Heart right ventricle (tissue), 16 donors: ENCODE results near the gene ABO. TPM values are rescaled to one million over a fixed set of nuclear protein-coding genes. Genes with fewer than 3 reads are reported as not detected.
"Not testable (repeated sequence)": the region's sequence is repeated elsewhere in the genome, so short reads cannot be mapped to it uniquely, and the experiment has no call there.

Source experiments
- ATAC-seq, 8 donors: fragments of 200-7000 bp; cut with Tn5 transposase; one replicate each; pipeline ENCODE4 v1.9.1; 2020; ENCODE audit warnings: mild to moderate bottlenecking in 8 of 8, moderate library complexity in 8 of 8, moderate number of reproducible peaks in 1 of 8
- DNase-seq, 2 donors: peaks; one replicate each; pipeline ENCODE4 v3.0.0-alpha.2; 2020
- H3K27ac ChIP-seq, 10 donors: fragments of 200-600 bp; sonication (generic) in 2 of 10; one replicate each; pipeline versions ENCODE4 v1.5.0 to v1.8.0; 2020 to 2022; ENCODE audit warnings: mild to moderate bottlenecking in 3 of 10
- H3K27me3 ChIP-seq, 7 donors: fragments of 200-600 bp; one replicate each; pipeline ENCODE4 v1.8.0; 2021 to 2022; ENCODE audit warnings: mild to moderate bottlenecking in 2 of 7
- H3K36me3 ChIP-seq, 9 donors: fragments of 200-600 bp; sonication (generic) in 1 of 9; one replicate each; pipeline versions ENCODE4 v1.5.0 to v1.8.0; 2020 to 2022; ENCODE audit warnings: mild to moderate bottlenecking in 2 of 9
- H3K4me1 ChIP-seq, 9 donors: fragments of 200-600 bp; sonication (generic) in 1 of 9; one replicate each; pipeline versions ENCODE4 v1.5.0 to v1.8.0; 2020 to 2022; ENCODE audit warnings: mild to moderate bottlenecking in 4 of 9
- H3K4me3 ChIP-seq, 10 donors: fragments of 200-600 bp; sonication (generic) in 2 of 10; one replicate each; pipeline versions ENCODE4 v1.5.0 to v1.8.0; 2020 to 2022; ENCODE audit warnings: mild to moderate bottlenecking in 7 of 10, moderate library complexity in 2 of 10
- H3K9me3 ChIP-seq, 11 donors: fragments of 200-600 bp in 10 of 11; sonication (generic) in 2 of 11; one replicate each; pipeline versions ENCODE4 v1.5.0 to v1.8.0; 2013 to 2022; ENCODE audit warnings: mild to moderate bottlenecking in 2 of 11, control low read depth in 1 of 11, moderate library complexity in 1 of 11
- CTCF ChIP-seq, 9 donors: fragments of 200-600 bp; sonication (generic) in 2 of 9; IDR thresholded peaks; one replicate each; pipeline versions ENCODE4 v1.5.0 to v1.8.0; 2021 to 2022; ENCODE audit warnings: antibody characterized with exemption in 9 of 9, mild to moderate bottlenecking in 5 of 9, moderate library complexity in 1 of 9
- WGBS, 2 donors: extraction: QIAGEN DNeasy Blood & Tissue Kit; methylation state at CpG; one replicate each; pipeline ENCODE4 v1.1.7; 2013; ENCODE audit warnings: inconsistent platforms in 1 of 2; 5-methylcytosine and 5-hydroxymethylcytosine counted together
- intact Hi-C, 10 donors: fragments of 100-400 bp; cut with DNase I; formaldehyde crosslinking; loops; one replicate each; pipeline versions ENCODE4 v1.11.1 to v1.14.2; 2022
- polyA plus RNA-seq, 2 donors: library from polyadenylated mRNA; stranded (reverse); fragments of 200-250 nt; gene quantifications; one replicate each; pipeline ENCODE4 v1.2.3, GENCODE V29; 2013
- total RNA-seq, 10 donors: library from RNA; stranded (reverse); fragmentation: NEBNext Ultra II Directional in 3 of 10; extraction: Animal tissue kit (Norgen Biotek cat#: 25700) in 3 of 10; gene quantifications; one replicate each; pipeline versions ENCODE4 v1.2.1 to v1.2.4, GENCODE V29; 2021 to 2023
- donor health status: Arrhythmogenic right ventricular cardiomyopathy.
- donor health status: ischemic (EF 13 %, LVEDD 7.1; RV severe dilation, severe dysfunction).
- donor health status: healthy with polysubstance abuse.
- donor health status: DM: no; HTN: yes; CAD: no.
- donor health status: DM: no; HTN: no; CAD: no.
- donor health status: ischemic (EF 25% LVEDD 6.9; RV normal size, moderate dysfunction).
- donor health status: ischemic (EF 25% LVEDD 5.7; RV mildly dilated, moderate dysfunction).
- donor health status: healthy.
- donor health status: DM: yes; HTN: yes; CAD: no.
- donor health status: Ischemic cardiomyopathy.
- donor health status: ischemic (EF 35%, LVEDD 5.7; RV mildly dilated, moderate dysfunction).
- donor health status: nonischemic (EF 11% LVEDD 7.7; RV severe dilation, severe dysfunction).
- donor health status: DM: yes; HTN: yes; CAD: no.
- donor health status: PGD.
- donor health status: ischemic (EF 29% LVEDD 5.4; RV normal size, mild dysfunction).
- donor health status: nonischemic (EF 23%, LVEDD 6.1; RV moderate dilation, normal function).

ABO gene
- total and polyA plus RNA-seq, 12 donors = 0.25 to 2.9 (median 1.6) TPM

GRCh38 chr9:133210202-133210532, 64.8 kb downstream of the ABO start:
- Histone ChIP-seq H3K36me3 (no peaks in the 10 kb centered on the region), H3K27me3 (peaks cover 0 to 17% (median 0%) of the 10 kb centered on the region in 7 donors), H3K9me3 (peaks cover 0 to 17% (median 0%) of the 10 kb centered on the region in 11 donors), H3K4me1 (no peaks in the 10 kb centered on the region), H3K27ac (no peak overlapping the region), H3K4me3 (no peak overlapping the region)
- DNase-seq (no peak), ATAC-seq (no peak)
- TF ChIP-seq CTCF (IDR thresholded peaks at IDR 0.05) = no peak
- WGBS, 2 donors = 65 to 71% methylated on average over 7 of the region's 7 CpGs
- intact Hi-C loops = no loop called here

GRCh38 chr9:133209327-133210201, 65.4 kb downstream of the ABO start:
- H3K27ac ChIP-seq, H3K4me1 ChIP-seq, H3K4me3 ChIP-seq, DNase-seq, ATAC-seq, H3K36me3 ChIP-seq, intact Hi-C loops: not testable (repeated sequence)
- Histone ChIP-seq H3K9me3 (peaks cover 0 to 11% (median 0%) of the 10 kb centered on the region in 11 donors), H3K27me3 (peaks cover 0 to 23% (median 0%) of the 10 kb centered on the region in 7 donors)
- 79% methylated on average over 29 of the region's 29 CpGs for WGBS, 2 donors

- H3K27me3 ChIP-seq = peaks cover 0 to 26% (median 0%) of the 10 kb centered on the region in 7 donors
- H3K27ac ChIP-seq, H3K4me1 ChIP-seq, DNase-seq, H3K4me3 ChIP-seq, intact Hi-C loops, H3K36me3 ChIP-seq: not testable (repeated sequence)
- peak in 1 of 8 donors; percentile 19 for ATAC-seq
- peaks cover 0 to 10% (median 0%) of the 10 kb centered on the region in 11 donors for H3K9me3 ChIP-seq
- 76 to 92% methylated on average over 10 to 11 of the region's 18 CpGs for WGBS, 2 donors
Measured at GRCh38 chr9:133208880-133209300, 66.1 kb downstream of the ABO start, which contains the start of gene OBP2B. Gene OBP2B (minus strand): TSS chr9:133209250. CDS start chr9:133209199, 51 bp downstream.

- Histone ChIP-seq H3K27me3 (peaks cover 0 to 26% (median 0%) of the 10 kb centered on the region in 7 donors), H3K9me3 (peaks cover 0 to 10% (median 0%) of the 10 kb centered on the region in 11 donors)
- 87 to 89% methylated on average over 12 to 13 of the region's 16 CpGs for WGBS, 2 donors
- H3K4me3 ChIP-seq, H3K36me3 ChIP-seq, H3K27ac ChIP-seq, DNase-seq, intact Hi-C loops, H3K4me1 ChIP-seq: not testable (repeated sequence)
- ATAC-seq = peak in 1 of 8 donors; percentile 39
Measured at GRCh38 chr9:133208171-133208879, 66.7 kb downstream of the ABO start.

GRCh38 chr9:133207540-133208170, 67.3 kb downstream of the ABO start:
- H3K4me3 ChIP-seq = no peak overlapping the region
- no peak for TF ChIP-seq CTCF (IDR thresholded peaks at IDR 0.05)
- DNase-seq (no peak), ATAC-seq (no peak)
- intact Hi-C loops = no loop called here
- H3K9me3 ChIP-seq = peaks cover 0 to 10% (median 0%) of the 10 kb centered on the region in 11 donors
- no peak overlapping the region for H3K27ac ChIP-seq
- 69 to 80% methylated on average over 16 of the region's 16 CpGs for WGBS, 2 donors
- H3K36me3 ChIP-seq = no peaks in the 10 kb centered on the region
- H3K4me1 ChIP-seq = no peaks in the 10 kb centered on the region
- H3K27me3 ChIP-seq = peaks cover 0 to 24% (median 0%) of the 10 kb centered on the region in 7 donors
